Spleen (tissue), 11 donors: ENCODE measurements around the gene CD8B. TPM values are rescaled to one million over a fixed set of nuclear protein-coding genes. Genes with fewer than 3 reads are reported as not detected.

ENCODE experiments used
- DNase-seq: peaks from one replicate; pipeline ENCODE4 v3.0.0-alpha.2; 2020
- H3K27ac ChIP-seq, 8 donors: fragments of 200-600 bp; sonication (generic) in 7 of 8; 1 replicate in 4 of 8; 2 replicates in 4 of 8; pipeline versions ENCODE4 v1.5.0 to v1.8.0; 2016 to 2021; ENCODE audit warnings: inconsistent platforms in 4 of 8, mild to moderate bottlenecking in 4 of 8, moderate library complexity in 1 of 8
- H3K27me3 ChIP-seq, 7 donors: fragments of 200-600 bp; sonication (generic) in 6 of 7; replicated peaks in 1 of 7; 1 replicate in 4 of 7; 2 replicates in 3 of 7; pipeline versions ENCODE4 v1.5.0 to v1.8.0; 2016 to 2021; ENCODE audit warnings: inconsistent platforms in 3 of 7, mild to moderate bottlenecking in 1 of 7
- H3K36me3 ChIP-seq, 6 donors: fragments of 200-600 bp; sonication (generic) in 5 of 6; 1 replicate in 4 of 6; 2 replicates in 2 of 6; pipeline versions ENCODE4 v1.5.0 to v1.8.0; 2016 to 2021; ENCODE audit warnings: inconsistent platforms in 2 of 6
- H3K4me1 ChIP-seq, 6 donors: fragments of 200-600 bp; sonication (generic) in 5 of 6; 1 replicate in 3 of 6; 2 replicates in 3 of 6; pipeline versions ENCODE4 v1.5.0 to v1.8.0; 2016 to 2021; ENCODE audit warnings: inconsistent platforms in 3 of 6
- H3K4me3 ChIP-seq, 8 donors: fragments of 200-600 bp; sonication (generic) in 7 of 8; 1 replicate in 4 of 8; 2 replicates in 4 of 8; pipeline versions ENCODE4 v1.5.0 to v1.8.0; 2016 to 2021; ENCODE audit warnings: inconsistent platforms in 4 of 8, mild to moderate bottlenecking in 4 of 8, moderate library complexity in 2 of 8
- H3K9me3 ChIP-seq, 8 donors: fragments of 200-600 bp; sonication (generic) in 7 of 8; 1 replicate in 4 of 8; 2 replicates in 4 of 8; pipeline versions ENCODE4 v1.5.0 to v1.8.0; 2016 to 2021; ENCODE audit warnings: inconsistent platforms in 4 of 8
- POLR2A ChIP-seq, 3 donors: fragments of 450-650 bp; IDR thresholded peaks; one replicate each; pipeline ENCODE4 v1.5.1; 2017; ENCODE audit warnings: antibody characterized with exemption in 3 of 3, mild to moderate bottlenecking in 1 of 3
- POLR2AphosphoS5 ChIP-seq, 3 donors: sonication (generic); formaldehyde crosslinking; IDR thresholded peaks; one replicate each; pipeline ENCODE4 v1.5.1; 2017; ENCODE audit warnings: antibody characterized with exemption in 3 of 3
- WGBS, 5 donors: extraction: QIAGEN DNeasy Blood & Tissue Kit in 3 of 5; methylation state at CpG; one replicate each; pipeline versions ENCODE4 v1.1.5 to v1.1.7; 2013 to 2018; 5-methylcytosine and 5-hydroxymethylcytosine counted together
- intact Hi-C: fragments of 100-400 bp; cut with DNase I; formaldehyde crosslinking; loops from one replicate; pipeline ENCODE4 v1.15.0; 2023; ENCODE audit warnings: low total_unique reads
- polyA plus RNA-seq, 3 donors: library from polyadenylated mRNA; stranded (reverse); fragments of 200-250 nt; gene quantifications; one replicate each; pipeline ENCODE4 v1.2.1, GENCODE V29; 2013
- total RNA-seq, 7 donors: library from RNA; depleted of rRNA in 3 of 7; stranded (reverse); fragments of >200 nt in 3 of 7; fragmentation: NEBNext Ultra II Directional in 4 of 7; extraction: Animal tissue kit (Norgen Biotek cat#: 25700) in 4 of 7; gene quantifications; one replicate each; pipeline versions ENCODE4 v1.1.0 to v1.2.1, GENCODE V29; 2016 to 2021
- TF ChIP-seq, protein P1 (sequence below), 11 experiments: fragments of 200-600 bp in 7 of 11; fragments of 450-650 bp in 4 of 11; sonication (generic) in 4 of 11; IDR thresholded peaks in 8 of 11; conservative IDR thresholded peaks in 3 of 11; 1 replicate in 7 of 11; 2 replicates in 4 of 11; pipeline versions ENCODE4 v1.4.0 to v1.8.0; 2016 to 2021; ENCODE audit warnings: antibody characterized with exemption in 11 of 11, inconsistent platforms in 4 of 11, mild to moderate bottlenecking in 1 of 11
- donor health status: healthy with polysubstance abuse.
- donor health status: DM: no; HTN: no; CAD: no; lungs with moderate emphysema.
- donor health status: DM: no; HTN: no; CAD: no.
- donor health status: Bipolar disorder and iron deficiency.
- donor health status: healthy.
- donor health status: DM: no; HTN: no; CAD: no.
- donor health status: DM: yes; HTN: yes; CAD: no.

Gene CD8B
- total and polyA plus RNA-seq, 10 donors = 5.0 to 24.3 (median 17.0) TPM

DNA sequence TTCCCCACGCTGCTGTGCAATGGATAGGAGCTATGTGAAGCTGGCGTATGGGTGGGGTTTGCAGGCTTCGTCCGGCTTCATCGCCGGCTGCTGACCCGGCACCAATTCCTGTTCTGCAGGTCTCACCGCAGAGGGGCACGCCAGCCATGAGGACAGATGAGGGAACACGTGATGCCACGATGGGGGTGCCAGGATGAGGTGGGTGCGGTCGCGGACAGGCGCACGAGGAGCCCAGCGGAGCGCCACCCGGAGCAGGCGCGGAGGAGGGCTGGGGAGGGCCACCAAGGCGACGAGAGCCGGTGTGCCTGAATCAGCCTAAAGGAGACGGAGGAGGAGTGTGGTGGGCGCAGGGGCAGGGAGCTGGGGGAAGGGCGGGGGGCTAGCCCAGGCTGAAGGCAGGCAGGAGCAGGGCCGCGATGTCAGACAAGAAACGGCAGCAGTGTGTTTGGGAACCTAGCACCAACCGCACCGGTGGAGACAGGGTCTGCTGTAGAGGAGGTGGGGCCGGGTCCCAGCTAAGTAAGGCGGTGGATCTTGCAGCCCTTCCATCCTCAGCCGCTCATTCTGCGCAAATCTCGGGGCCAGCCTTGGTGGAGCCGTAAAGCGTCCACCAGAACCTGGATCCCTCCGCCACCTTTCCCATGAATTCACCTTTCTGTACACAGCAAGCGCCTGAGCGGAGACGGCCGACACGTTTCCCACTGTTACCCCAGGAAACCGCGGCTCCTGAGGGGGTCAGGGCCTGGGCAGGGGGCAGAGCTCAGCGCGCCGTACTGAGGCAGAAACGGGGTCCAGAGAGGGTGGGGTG, 54.0 kb downstream of the CD8B start:
- Histone ChIP-seq H3K36me3 (no peaks in the 10 kb centered on the region), H3K27me3 (peaks cover 0 to 43% (median 26%) of the 10 kb centered on the region in 7 donors), H3K4me3 (peak overlapping the region; percentile 24 to 71 (median 42)), H3K27ac (peak overlapping the region; percentile 23 to 83 (median 70)), H3K4me1 (peaks cover 4 to 42% (median 34%) of the 10 kb centered on the region in 6 donors), H3K9me3 (no peaks in the 10 kb centered on the region)
- DNase-seq = peak; percentile 91
- 1% methylated on average over 37 to 51 of the region's 51 CpGs for WGBS, 5 donors
- intact Hi-C loops = no loop called here
- TF ChIP-seq POLR2A (IDR thresholded peaks at IDR 0.05) = peak in 1 of 3 donors; percentile 13
- TF ChIP-seq, protein P1, sequence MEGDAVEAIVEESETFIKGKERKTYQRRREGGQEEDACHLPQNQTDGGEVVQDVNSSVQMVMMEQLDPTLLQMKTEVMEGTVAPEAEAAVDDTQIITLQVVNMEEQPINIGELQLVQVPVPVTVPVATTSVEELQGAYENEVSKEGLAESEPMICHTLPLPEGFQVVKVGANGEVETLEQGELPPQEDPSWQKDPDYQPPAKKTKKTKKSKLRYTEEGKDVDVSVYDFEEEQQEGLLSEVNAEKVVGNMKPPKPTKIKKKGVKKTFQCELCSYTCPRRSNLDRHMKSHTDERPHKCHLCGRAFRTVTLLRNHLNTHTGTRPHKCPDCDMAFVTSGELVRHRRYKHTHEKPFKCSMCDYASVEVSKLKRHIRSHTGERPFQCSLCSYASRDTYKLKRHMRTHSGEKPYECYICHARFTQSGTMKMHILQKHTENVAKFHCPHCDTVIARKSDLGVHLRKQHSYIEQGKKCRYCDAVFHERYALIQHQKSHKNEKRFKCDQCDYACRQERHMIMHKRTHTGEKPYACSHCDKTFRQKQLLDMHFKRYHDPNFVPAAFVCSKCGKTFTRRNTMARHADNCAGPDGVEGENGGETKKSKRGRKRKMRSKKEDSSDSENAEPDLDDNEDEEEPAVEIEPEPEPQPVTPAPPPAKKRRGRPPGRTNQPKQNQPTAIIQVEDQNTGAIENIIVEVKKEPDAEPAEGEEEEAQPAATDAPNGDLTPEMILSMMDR (IDR thresholded peaks at IDR 0.05 in 8 of 11, conservative IDR thresholded peaks at IDR 0.05 in 3 of 11) = no peak
- TF ChIP-seq POLR2AphosphoS5 (IDR thresholded peaks at IDR 0.05) = peak; percentile 86 to 89 (median 86)

GRCh38 chr2:86807133-86807467, 54.6 kb downstream of the CD8B start:
- WGBS, 5 donors = 29 to 43% (median 37%) methylated on average over 11 of the region's 11 CpGs

GRCh38 chr2:86806059-86806857, 55.4 kb downstream of the CD8B start:
- H3K4me3 ChIP-seq = peak overlapping the region in 1 of 8 donors; percentile 71
- WGBS, 5 donors = 63 to 76% (median 71%) methylated on average over 21 of the region's 21 CpGs
- no peaks in the 10 kb centered on the region for H3K9me3 ChIP-seq
- TF ChIP-seq, protein P1 (IDR thresholded peaks at IDR 0.05 in 8 of 11, conservative IDR thresholded peaks at IDR 0.05 in 3 of 11) = no peak
- TF ChIP-seq POLR2A (IDR thresholded peaks at IDR 0.05) = no peak
- no peak for TF ChIP-seq POLR2AphosphoS5 (IDR thresholded peaks at IDR 0.05)
- peaks cover 0 to 42% (median 26%) of the 10 kb centered on the region in 7 donors for H3K27me3 ChIP-seq
- peak overlapping the region in 6 of 8 donors; percentile 23 to 83 (median 77) for H3K27ac ChIP-seq
- intact Hi-C loops = no loop called here
- no peaks in the 10 kb centered on the region for H3K36me3 ChIP-seq
- no peak for DNase-seq
- H3K4me1 ChIP-seq = peaks cover 4 to 42% (median 34%) of the 10 kb centered on the region in 6 donors

More at GRCh38 chr2:86807133-86807467, 54.6 kb downstream of the CD8B start:
- no peak for DNase-seq
- Histone ChIP-seq H3K4me1 (peaks cover 4 to 42% (median 34%) of the 10 kb centered on the region in 6 donors), H3K9me3 (no peaks in the 10 kb centered on the region), H3K27ac (peak overlapping the region in 7 of 8 donors; percentile 23 to 83 (median 76)), H3K4me3 (peak overlapping the region; percentile 24 to 71 (median 42)), H3K27me3 (peaks cover 0 to 43% (median 26%) of the 10 kb centered on the region in 7 donors), H3K36me3 (no peaks in the 10 kb centered on the region)
- TF ChIP-seq POLR2AphosphoS5 (IDR thresholded peaks at IDR 0.05) (no peak), POLR2A (IDR thresholded peaks at IDR 0.05) (no peak)
- TF ChIP-seq, protein P1 (IDR thresholded peaks at IDR 0.05 in 8 of 11, conservative IDR thresholded peaks at IDR 0.05 in 3 of 11) = no peak
- intact Hi-C loops = no loop called here
